ENCODE data around the gene LUM.

Gene LUM

DNA sequence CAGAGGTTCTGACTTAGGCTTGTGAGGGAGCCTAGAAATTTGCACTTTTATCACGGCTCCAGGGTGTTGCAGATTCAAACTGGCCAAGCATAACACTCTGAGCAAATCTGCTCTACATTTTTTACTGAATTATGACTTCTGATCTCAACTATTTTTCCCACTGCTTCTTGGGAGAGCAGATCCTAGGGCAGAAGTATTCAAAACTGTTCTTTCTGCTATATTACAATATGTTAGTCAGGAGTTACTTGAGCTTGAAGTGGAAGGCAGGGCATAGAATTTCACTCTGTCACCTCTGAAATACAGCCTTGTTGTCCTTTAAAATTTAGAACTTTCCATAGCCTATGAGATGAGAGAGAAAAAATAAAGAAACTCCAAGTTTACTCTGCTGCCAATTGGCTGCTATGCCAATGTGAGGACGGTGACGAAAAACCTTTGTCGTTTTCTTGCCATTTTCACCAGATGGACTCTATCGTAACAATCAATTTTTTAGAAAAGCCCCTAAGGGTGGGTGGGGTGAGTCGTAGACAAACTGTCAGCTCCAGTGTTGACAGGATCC is 37.1 kb downstream of the LUM start:
- DNase-seq = no peak

DNA sequence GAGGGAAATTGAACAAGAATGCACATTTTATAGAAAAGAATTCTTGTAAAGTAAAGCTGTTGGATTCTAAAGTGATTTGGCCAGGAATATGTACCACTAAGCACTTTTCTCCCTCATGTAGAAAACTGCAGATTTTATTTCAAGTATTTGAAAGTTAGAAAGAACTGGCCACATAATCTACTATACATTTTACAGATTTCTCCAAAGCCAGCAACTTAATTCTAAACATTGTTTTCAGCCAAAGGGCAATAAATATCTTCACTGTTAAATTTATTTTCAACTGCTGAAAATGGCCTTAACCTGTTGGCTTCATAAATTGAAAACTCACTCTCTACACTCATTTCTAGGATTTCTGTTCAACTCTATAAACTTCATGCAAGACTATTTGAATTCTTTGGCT is 37.9 kb downstream of the LUM start:
- no peak for DNase-seq

DNA sequence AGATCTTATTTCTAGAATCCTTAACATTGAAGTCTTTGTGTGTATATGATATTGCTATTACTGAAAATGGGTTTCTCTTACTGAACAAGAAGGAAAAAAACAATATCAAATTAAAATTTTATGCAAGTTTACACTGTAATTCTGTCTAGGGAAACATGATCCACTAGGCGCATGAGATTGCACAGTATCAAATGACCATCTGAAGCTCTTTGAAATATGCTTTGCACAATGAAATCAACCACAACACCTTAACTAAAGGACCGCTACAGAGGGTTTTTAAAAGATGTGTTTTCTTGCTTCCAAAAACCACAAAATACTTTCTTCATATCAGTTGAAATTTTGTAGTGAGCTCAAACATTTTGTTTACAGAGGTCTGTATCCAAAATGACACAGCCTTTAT is 38.4 kb downstream of the LUM start:
- no peak for DNase-seq

DNA sequence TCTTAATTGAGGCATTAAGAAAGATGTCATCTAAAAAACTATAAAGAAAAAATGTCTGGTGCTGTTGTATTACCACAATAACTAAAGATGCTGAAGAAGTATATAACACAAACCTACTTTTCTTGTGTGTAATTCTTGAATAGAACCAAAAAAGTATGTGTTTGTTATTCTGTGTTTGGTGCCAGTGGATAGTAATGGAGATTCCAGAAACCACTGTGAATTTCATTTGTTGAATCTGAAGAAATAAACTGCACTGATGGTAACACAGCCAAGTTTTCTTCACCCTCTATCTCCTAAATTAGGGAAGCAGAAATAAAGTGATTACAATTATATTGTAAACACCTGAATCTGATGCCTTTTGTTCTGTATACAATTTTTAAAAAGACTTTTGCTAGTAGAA is 40.4 kb downstream of the LUM start:
- DNase-seq = no peak

DNA sequence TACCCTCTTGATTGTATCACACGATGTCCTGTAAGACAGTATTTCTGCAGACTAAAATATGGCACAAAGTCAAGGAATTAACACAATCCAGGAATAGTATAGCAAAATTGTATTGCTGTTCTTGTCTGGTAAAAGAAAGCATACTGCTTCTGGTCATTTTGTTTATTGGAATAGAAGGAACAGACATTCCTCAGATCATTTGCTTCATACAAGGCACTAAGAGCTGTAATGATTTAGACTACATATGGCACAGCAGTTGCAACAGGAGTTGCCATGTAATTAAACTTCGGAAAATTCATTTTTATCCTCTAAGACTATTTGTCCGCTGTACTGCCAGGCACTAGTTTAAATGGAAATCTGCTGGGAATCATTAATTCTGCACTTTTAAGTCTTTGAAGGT is 45.9 kb downstream of the LUM start:
- DNase-seq = no peak

DNA sequence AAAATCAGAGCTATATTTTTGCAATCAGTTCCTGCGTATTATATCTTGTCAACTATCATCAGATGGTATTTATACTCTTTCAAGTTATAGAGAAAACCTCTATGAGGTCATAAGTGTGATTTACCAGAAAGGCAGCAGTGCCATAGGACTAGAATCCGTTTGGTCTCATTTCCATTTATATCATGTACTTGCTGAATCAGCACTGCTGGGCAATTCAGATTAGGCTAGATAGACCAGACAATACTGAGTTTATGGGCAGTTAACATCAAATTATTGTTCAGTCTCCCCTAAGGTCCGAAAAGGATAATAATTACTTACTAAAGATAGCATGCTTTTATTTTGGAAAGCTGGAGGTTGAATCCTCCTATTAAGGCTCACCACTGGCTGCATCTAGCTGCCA is 46.7 kb downstream of the LUM start:
- DNase-seq = no peak

DNA sequence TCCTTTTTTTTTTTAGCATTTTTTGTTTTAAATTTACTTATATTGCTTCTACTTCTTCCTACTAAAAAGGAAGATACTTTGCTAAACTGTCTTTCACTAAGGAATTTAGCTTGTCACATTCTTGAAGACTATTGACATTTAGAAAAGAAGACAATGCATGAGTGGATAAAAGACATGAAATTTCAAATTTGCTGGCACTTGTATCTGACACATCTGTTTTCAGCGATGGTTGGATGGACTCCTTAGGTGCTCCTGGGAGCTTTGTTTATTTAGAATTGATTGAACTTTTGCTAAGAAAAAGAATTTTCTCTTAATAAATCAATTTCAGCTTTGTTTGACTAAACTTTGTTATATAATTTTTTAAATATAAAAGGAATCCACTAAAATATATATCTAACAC is 50.2 kb downstream of the LUM start:
- DNase-seq = no peak

DNA sequence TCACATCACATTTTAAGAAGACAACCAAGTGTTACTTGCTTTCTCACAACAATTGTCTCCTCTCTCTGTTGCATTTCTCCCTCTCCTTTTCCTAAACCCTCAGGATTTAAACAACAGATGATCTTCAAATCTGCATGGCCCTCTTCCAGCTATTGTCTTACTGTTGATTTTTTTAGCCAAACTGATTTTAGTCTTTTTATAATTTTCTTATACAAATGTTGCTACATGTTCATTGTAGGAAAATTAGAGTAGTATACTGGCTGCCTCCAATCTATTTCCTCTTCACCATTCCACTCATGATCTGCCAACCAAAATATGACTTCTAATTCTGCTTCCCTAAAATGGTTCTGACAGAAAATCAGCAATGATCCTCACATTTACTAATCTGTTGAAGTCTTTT is 52.1 kb downstream of the LUM start:
- DNase-seq = no peak

DNA sequence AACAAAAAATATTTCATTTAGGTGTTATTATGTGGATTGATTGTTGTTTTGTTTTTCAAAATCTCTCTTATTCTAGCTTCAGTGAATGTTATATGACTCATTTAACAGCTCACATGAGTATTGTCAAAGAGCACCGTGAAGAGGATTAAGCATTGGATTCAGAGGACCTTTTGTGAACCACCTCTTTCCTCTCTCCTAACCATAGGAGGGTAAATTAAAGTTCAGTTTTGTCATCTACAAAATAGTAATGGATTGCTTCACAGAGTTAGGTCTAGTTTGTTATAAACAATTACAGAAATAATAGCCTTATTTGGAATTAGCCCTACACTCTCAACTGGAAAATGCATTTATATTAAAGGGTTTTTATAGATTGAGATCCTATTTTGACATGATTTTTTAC is 52.5 kb downstream of the LUM start:
- no peak for DNase-seq

DNA sequence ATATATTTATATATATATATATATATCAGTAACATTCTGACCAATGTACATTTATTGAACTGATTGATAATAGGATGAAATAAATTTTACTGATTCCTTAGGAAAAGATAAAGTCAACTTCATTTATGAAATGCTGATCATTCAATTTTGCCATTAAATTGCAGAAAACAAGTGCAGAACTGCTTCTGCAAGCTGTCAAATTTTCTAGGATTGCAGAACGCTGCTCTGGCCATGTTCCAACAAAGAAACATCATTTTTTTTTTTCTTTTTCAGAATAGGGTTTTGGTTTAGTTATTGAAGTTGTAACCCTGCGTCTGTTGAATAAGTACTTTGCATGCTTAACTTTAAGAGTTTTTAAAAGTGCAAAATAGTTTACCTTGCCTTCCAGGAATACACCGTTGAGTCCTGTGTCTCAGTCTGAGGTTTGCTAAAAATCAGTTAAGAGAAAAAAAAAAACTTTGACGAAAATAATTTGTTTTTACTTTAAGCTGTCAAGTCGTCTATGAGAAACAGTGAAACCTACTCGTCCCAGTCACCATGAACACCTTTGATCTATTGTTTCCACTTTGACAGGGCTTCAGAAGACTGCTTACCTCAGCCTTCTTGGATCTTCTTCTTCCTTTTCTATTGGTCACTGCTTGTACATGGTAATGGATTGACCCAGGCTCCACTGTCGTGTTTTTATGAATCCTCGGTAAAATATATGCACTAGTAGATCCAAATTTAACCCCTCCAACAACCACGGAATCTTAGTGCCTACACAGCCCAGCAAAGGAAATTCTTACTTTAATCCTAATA is 53.7 kb downstream of the LUM start, which contains the start of gene KERA:
Gene KERA, minus strand, starts transcription at position 657 of the 798 bp plus-strand sequence. CDS start 1,743 bp downstream, outside the sequence.
- DNase-seq = no peak

DNA sequence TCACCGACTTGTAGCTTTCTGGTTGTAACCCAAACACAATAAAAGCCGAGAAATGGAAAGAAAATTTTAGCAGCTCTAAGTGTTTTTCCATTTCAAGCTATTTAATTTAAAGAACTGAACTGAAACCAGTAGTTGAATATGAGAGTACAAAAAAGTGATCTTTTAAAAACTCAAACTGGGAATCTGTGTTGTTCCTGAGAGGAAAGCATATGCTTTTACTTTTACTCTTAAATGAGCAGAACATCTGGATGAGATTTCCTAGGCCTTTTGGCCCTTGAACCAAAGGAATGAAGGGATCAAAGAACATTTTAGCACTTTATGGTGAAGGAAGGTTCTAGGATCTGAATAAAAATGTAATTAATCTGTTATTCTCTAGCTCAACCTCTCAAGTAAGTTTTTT is 54.8 kb downstream of the LUM start:
- DNase-seq = no peak

DNA sequence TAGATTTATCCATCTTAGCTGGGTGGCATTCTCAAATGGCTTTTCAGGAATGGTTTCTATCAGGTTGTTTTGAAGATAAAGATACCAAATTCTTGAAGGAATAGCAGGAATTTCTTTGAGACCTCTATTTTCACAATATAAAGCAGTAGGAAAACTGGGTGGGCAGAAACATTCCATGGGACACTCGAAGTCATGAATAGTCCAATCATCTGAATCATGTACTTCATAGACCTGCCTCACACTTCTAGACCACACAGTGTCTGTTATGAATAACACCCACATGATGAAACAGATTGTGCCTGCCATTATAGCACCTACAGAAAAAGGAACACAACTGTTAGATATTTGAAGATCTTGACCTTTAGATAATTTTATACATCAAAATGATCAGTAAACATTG is 55.3 kb downstream of the LUM start:
- DNase-seq = no peak

DNA sequence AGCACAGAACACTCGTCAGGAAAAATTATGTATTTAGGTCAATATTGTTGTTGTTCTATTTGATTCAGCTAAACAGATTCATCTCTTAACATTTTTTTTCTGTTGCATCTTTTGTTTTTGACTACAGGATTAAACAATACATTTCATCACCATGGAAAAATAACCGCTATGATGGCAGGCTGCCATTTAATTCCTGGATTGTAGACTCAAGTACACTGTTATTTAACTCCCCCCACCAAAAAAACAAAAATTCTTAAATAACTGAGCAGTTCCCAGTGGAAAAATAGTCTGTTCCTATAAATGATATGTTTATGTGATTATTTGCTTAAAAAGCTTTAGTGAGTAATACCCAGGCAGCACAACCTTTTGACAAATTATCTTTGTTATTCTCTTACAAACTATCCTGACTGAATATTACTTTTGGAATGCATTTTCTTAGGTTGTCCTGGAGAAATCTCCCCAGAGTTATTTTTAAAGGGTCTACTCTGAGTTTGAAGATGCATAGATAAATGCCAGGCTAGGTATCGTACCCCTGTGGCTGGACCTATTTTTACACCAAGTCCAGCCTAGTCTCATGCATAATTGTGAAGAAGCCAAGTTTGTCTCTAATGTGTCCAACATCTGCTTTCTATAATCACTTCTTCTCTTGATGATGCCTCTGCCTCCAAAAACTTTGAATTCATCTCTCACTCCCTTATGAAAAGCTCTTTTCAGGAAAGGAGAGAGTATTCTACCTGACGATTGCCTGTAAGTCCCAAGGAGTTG is 57.2 kb downstream of the LUM start:
- no peak for DNase-seq

Measured in inflammatory macrophage treated with lipopolysaccharide for 1 hour (primary cell).